NCI-H2171 treated with DMSO at 0.1 percent for 48 hours (cell line): Measurements from ENCODE around the gene OVOL3.
"Not testable (repeated sequence)": the region's sequence is repeated elsewhere in the genome, so short reads cannot be mapped to it uniquely, and the experiment has no call there.

Experiments used
- DNase-seq: peaks from one replicate; lab custom pipeline; 2025; lab: John Stamatoyannopoulos, UW

The OVOL3 gene

DNA sequence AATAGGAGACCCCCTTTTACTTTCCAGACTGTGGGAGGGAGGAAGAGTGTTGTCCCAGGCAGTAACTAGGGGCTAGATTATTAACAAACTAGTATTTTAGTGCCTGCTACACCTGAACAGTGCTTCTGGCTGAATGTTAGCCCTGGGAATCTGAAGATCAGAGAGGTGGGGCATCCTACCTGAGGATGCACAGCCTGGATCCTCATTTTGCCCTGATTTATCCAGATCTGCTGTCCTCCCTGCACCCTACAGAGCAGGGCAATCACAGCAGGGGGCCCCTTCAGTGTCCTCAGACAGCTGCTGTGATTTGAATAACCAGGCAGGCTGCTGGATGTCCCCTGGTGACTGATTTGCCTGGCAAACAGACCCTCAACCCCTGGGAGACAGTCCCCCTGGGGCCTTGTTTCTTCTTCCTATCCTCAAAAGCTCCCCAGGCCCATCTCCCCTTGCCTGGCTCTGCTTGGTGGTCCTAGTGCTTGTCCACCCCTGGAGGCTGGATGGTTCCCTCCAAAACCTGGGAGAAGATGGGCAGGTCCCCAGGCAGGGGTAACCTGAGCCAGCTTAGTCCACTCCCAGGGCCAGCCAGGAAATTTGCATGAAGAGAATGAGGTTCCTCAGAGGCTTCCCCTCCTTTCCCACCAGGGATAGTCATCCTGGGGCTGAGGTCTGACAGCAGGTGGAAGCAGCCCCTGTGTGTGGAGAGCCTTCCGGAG is at the start of gene OVOL3:
Gene OVOL3, plus strand, starts transcription at position 657 of the 713 bp plus-strand sequence. CDS start 60 bp downstream, outside the sequence.
- DNase-seq, result peak; percentile 26

GRCh38 chr19:36061367-36061766 is 49.6 kb upstream of the OVOL3 start:
- no peak for DNase-seq

- DNase-seq, result no peak
These were observed 46.1 kb upstream of the OVOL3 start for GRCh38 chr19:36064826-36065225.

DNA sequence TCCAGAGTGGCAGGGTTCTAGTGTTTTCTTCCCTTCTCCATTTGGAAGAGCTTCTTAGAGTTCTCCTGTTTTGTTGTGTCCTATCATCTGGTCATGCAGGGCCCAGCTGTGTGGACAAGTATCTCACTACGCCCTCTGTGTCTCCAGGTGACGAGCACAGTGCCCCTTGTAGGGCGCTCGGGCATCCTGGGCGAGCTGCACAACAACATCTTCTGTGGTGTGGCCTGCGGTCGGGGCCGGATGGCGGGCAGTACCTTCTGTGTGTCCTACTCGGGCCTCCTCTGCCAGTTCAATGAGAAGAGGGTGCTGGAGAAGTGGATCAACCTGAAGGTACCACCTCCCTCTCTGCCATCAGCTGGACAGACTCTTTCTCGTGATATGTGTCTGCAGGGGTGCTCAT is 43.3 kb upstream of the OVOL3 start:
- DNase-seq, result no peak

DNA sequence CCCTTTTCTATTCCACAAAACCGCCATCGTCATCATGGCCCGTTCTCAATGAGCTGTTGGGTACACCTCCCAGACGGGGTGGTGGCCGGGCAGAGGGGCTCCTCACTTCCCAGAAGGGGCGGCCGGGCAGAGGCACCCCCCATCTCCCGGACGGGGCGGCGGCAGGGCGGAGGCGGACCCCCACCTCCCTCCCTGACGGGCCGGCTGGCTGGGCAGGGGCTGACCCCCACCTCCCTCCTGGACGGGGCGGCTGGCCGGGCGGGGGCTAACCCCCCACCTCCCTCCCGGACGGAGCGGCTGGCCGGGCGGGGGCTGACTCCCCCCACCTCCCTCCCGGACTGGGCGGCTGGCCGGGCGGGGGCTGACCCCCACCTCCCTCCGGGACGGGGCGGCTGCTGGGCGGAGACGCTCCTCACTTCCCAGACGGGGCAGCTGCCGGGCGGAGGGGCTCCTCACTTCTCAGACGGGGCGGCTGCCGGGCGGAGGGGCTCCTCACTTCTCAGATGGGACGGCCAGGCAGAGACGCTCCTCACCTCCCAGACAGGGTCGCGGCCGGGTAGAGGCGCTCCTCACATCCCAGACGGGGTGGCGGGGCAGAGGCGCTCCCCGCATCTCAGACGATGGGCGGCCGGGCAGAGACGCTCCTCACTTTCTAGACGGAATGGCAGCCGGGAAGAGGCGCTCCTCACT is 42.0 kb upstream of the OVOL3 start:
- DNase-seq, result not testable (repeated sequence)

DNA sequence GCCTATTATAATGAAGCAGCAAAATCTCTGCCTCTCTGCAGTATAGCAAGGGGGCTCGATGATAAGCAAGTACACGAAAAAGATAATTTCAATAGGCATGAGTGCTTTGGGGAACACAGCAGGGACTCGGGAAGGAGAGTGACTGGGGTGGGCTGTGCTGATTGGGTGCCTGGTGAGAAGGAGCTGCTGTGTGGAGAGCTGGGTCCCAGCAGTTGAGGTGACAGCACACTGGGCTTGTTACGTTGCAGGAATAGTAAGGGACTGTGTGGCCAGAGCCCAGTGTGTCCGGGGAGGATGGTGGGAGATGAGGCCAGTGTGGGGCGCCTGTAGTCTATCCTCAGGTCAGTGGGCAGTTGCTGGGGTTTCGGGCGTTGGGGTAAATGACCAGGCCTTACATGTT is 38.9 kb upstream of the OVOL3 start:
- DNase-seq, result no peak

- DNase-seq, result no peak
These were observed 37.6 kb upstream of the OVOL3 start for GRCh38 chr19:36073121-36073876.

GRCh38 chr19:36079389-36079945 is 31.5 kb upstream of the OVOL3 start:
- DNase-seq, result no peak

DNA sequence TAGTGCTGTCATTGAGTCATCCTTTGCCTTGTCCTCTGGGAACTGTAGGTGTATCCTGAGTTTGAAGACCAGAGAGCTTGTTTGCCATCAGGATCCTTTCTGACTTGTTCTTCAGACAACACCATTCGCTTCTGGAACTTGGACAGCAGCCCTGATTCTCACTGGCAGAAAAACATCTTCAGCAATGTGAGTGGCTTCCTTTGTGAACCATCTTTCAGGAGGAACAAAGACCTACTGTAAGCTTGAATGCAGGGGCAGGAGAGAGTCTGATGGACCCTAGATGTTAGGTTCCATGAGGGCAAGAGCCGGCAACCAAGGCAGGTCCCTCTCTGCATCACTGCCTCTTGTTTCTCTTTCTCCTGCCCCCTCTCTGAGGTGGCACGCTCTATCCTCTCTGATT is 29.6 kb upstream of the OVOL3 start:
- no peak for DNase-seq

DNA sequence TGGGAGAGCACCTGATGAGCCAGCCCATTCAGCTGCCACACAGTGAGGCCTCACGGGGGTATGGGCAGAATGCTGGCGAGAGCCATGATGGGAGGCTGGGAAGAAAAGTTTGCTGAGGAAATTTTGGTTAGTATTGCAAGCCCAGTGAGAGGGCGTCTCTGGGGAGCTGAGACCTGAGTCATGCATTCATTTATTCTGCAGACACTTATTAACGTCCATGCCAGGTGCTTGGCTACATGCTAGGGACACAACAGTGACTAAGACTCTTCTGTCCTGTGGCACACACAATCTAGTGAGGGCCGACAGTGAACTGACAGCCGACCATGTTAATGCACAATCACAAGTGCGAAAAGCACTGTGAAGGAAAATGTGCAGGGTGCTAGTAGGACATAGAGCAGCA is 29.0 kb upstream of the OVOL3 start:
- DNase-seq, result no peak

DNA sequence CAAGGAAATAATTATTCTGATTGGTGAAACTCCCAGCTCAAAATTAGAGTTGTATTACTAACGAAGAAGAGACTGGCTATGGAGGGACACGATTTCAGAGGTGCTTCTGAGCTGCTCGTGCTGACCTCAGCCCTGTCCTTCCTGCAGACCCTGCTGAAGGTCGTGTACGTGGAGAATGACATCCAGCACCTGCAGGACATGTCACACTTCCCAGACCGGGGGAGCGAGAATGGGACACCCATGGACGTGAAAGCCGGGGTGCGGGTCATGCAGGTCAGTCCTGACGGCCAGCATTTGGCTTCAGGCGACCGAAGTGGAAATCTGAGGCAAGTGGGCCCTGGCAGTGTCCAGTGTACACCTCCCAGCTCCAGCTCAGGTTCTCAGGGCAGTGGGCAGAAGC is 28.0 kb upstream of the OVOL3 start:
- no peak for DNase-seq

DNA sequence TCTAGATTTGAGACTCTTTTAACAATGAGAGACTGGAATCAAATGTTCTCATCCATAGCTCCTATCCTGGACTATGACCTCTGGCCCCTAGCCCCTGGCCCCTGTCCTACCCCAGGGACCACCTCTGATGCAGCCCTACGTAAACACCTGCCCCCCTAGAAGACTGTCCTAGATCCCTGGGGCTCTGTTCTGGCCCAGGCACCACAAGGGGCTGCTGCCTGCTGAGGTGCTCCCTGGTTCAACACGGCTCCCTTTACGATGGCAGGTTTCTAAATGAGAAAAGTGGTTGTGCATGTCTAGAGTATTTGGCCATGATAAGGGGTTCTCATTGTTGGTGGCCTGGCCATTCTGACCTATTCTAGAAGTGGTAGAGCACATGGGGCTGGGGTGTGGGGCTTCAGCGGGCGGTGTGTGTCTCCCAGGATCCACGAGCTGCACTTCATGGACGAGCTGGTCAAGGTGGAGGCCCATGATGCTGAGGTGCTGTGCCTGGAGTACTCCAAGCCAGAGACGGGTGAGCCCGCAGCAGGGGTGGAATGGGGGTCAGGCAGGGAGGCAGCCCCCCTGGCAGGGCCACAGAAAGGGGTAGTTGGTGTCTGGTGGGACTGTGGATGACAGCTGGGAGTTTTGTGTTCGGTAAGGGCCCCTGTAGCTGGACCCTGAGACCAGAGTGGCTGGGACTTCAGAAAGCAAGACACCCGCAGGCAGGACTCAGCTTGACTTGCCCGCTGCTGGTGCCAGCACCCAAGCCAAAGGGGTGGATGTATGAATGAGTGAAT is 26.5 kb upstream of the OVOL3 start:
- no peak for DNase-seq

DNA sequence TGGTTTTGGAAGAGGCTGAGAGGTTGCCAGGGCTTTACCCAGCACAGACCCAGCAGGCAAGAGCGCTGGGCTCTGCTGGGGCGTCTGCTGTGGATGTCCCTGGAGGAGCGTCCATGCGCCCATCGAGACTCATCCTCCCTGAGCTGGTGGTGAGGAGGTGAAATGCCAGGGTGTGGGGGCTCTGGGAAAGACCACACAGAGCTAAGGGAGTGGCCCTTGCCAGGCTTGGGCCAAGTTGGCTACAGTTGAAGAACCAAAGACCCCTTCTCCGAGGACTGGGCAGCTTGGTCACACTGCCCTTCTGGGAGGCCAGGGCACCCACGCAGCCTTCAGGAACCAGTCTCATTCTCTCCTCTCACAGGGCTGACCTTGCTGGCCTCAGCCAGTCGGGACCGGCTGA is 24.6 kb upstream of the OVOL3 start:
- no peak for DNase-seq

- no peak for DNase-seq
These were observed 21.1 kb upstream of the OVOL3 start for GRCh38 chr19:36089847-36090246.

- no peak for DNase-seq
These were observed 19.8 kb upstream of the OVOL3 start for GRCh38 chr19:36090910-36091695.

DNA sequence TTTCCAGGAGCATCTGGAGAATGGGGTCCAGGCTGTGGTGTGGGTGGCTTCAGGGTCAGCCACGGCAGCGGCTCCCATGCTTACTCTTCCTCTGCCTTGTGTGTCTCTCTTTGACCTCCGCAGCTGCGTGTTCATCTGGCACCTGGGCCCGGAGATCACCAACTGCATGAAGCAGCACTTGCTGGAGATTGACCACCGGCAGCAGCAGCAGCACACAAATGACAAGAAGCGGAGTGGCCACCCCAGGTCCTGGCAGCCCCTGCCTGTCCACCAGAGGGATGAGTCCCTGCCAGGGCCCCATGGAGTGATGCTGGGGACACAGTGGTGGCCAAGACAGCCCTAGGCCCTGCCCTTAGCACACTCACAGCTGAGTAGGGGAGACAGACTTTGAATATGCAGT is 18.4 kb upstream of the OVOL3 start:
- no peak for DNase-seq

DNA sequence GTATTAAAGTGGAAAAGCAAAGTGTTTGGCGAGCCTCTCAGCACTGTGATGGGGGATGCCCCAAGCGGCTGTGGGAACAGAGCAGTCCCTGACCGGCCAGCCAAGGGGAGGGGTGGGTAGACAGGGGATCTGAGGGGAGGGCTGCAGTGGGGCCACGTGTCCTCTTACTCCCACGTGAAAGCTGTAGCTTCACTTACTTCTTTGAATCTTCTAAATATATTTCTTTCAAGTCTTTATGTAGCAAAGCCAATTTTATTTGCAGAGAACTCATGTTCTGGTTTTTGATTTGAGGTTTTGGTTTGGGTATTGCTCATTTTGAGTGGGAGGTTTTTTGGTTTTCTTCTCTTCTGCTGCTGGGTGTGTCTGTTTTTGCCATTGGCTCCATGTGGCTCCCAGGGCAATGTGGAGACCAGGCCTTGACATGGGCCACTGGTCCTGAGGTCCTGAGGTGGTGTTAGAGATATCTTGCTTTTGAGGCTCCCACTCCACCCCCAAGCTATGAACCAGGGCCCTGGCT is 17.7 kb upstream of the OVOL3 start:
- DNase-seq, result no peak

DNA sequence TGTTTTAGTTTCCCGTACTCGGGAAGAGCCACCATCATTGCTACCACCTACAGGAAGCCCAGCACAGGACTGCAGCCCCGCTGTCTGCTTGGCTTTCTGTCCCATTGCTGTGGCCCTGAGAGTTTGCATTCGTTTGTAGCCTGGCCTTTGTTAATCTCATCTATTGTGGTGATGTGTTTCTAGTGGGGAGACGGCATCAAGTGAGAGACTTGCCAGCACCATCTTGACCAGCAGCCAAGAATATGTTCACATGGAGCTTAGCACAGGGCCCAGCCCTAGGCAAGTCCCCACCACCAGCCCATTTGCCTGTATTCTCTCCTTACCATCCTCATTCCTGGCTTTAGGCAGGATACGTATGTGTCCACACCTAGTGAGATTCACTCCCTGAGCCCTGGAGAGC is 17.3 kb upstream of the OVOL3 start:
- DNase-seq, result no peak

DNA sequence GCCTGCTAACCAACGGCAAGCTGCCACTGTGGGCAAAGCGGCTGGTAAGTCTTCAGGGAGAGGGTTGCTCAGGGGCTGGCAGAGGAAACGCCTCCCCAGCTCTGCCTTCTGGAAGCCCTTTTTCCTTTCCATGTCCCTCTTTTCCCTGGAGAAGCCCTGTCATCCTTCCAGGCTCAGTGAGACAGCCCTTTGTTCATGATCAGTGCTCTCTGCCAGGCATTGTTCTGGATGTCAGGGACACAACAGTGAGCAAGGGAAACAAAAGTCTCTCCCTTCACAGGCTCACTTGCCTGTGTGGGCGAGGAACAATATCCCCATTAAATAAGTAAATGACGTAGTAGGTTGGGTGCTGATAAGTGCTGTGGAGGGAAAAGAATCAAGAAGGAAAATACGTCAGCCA is 13.9 kb upstream of the OVOL3 start:
- DNase-seq, result no peak

DNA sequence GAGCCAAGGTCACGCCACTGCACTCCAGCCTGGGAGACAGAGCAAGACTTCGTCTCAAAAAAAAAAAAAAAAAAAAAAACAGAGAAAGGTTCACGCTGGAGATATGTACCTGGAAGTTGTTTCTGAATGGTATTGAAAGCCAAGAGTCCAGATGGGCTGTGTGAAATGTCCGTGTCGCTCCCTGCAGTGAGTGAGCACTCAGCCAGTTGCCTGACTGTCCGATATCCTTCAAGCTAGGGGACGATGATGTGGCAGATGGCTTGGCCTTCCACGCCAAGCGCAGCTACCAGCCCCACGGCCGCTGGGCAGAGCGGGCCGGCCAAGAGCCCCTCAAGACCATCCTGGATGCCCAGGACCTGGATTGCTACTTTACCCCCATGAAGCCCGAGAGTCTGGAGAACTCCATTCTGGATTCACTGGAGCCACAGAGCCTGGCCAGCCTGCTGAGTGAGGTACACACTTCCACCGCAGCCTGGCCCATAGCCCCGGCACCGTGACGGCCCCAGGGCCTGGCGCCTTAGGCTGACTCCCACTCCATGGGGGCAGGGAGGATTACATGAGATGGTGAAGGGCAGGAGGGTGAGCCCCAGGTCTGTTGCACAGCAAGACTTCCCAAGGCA is 11.7 kb upstream of the OVOL3 start:
- no peak for DNase-seq
